Smooth muscle cell (in vitro differentiated cells): ENCODE data around the gene HNF1B. TPM values are rescaled to one million over a fixed set of nuclear protein-coding genes. Genes with fewer than 3 reads are reported as not detected.

Experiments
- DNase-seq: peaks from one replicate; lab custom pipeline; 2025; ENCODE audit not compliant: unreplicated experiment; lab: John Stamatoyannopoulos, UW
- H2AFZ ChIP-seq: fragments of 200-600 bp; sonication (generic); 2 replicates; pipeline ENCODE4 v1.6.0; 2016; ENCODE audit warnings: antibody characterized with exemption, low read depth, mild to moderate bottlenecking
- H3F3A ChIP-seq: fragments of 200-600 bp; sonication (generic); 2 replicates; pipeline ENCODE4 v1.6.0; 2017; ENCODE audit warnings: antibody characterized with exemption, low read depth
- H3K27ac ChIP-seq: fragments of 200-600 bp; sonication (generic); 2 replicates; pipeline ENCODE4 v1.5.1; 2016; ENCODE audit warnings: low read depth, mild to moderate bottlenecking
- H3K27me3 ChIP-seq: fragments of 200-600 bp; sonication (generic); 2 replicates; pipeline ENCODE4 v1.6.1; 2016; ENCODE audit warnings: low read depth, mild to moderate bottlenecking
- H3K36me3 ChIP-seq: fragments of 200-600 bp; sonication (generic); 2 replicates; pipeline ENCODE4 v1.5.1; 2016; ENCODE audit warnings: low read depth
- H3K4me1 ChIP-seq: fragments of 200-600 bp; sonication (generic); 2 replicates; pipeline ENCODE4 v1.5.1; 2016; ENCODE audit warnings: low read depth
- H3K4me2 ChIP-seq: fragments of 200-600 bp; sonication (generic); 2 replicates; pipeline ENCODE4 v1.6.0; 2016; ENCODE audit warnings: mild to moderate bottlenecking
- H3K4me3 ChIP-seq: fragments of 200-600 bp; sonication (generic); 2 replicates; pipeline ENCODE4 v1.5.1; 2016; ENCODE audit warnings: mild to moderate bottlenecking
- H3K79me2 ChIP-seq: fragments of 200-600 bp; sonication (generic); 2 replicates; pipeline ENCODE4 v1.6.0; 2016; ENCODE audit warnings: low read depth, mild to moderate bottlenecking
- H3K9ac ChIP-seq: fragments of 200-600 bp; sonication (generic); 2 replicates; pipeline ENCODE4 v1.6.0; 2016; ENCODE audit warnings: low read depth
- H3K9me3 ChIP-seq: fragments of 200-600 bp; sonication (generic); replicated peaks from 2 replicates; pipeline ENCODE4 v1.5.1; 2016; ENCODE audit warnings: low read depth
- H4K20me1 ChIP-seq: fragments of 200-600 bp; sonication (generic); 2 replicates; pipeline ENCODE4 v1.6.0; 2016; ENCODE audit warnings: low read depth
- CTCF ChIP-seq: fragments of 200-600 bp; sonication (generic); IDR thresholded peaks from 2 replicates; pipeline ENCODE4 v1.5.1; 2017; ENCODE audit warnings: borderline replicate concordance, mild to moderate bottlenecking, antibody characterized with exemption; ENCODE audit not compliant: insufficient read depth, poor library complexity, severe bottlenecking
- WGBS: methylation state at CpG from one replicate; pipeline ENCODE4 v1.1.7; 2016; ENCODE audit warnings: low lambda C conversion rate; 5-methylcytosine and 5-hydroxymethylcytosine counted together
- polyA plus RNA-seq: library from polyadenylated mRNA; unstranded; fragments of >200 nt; fragmentation: Nextera tagmentation; extraction: Ambion mirVana; gene quantifications from 2 replicates; pipeline ENCODE4 v1.2.1, GENCODE V29; 2016
- total RNA-seq: library from RNA; depleted of rRNA; stranded (reverse); fragments of >200 nt; gene quantifications from 2 replicates; pipeline ENCODE4 v1.2.3, GENCODE V29; 2014

HNF1B gene
- total and polyA plus RNA-seq, 2 experiments from 2014 or later, result not detected

DNA sequence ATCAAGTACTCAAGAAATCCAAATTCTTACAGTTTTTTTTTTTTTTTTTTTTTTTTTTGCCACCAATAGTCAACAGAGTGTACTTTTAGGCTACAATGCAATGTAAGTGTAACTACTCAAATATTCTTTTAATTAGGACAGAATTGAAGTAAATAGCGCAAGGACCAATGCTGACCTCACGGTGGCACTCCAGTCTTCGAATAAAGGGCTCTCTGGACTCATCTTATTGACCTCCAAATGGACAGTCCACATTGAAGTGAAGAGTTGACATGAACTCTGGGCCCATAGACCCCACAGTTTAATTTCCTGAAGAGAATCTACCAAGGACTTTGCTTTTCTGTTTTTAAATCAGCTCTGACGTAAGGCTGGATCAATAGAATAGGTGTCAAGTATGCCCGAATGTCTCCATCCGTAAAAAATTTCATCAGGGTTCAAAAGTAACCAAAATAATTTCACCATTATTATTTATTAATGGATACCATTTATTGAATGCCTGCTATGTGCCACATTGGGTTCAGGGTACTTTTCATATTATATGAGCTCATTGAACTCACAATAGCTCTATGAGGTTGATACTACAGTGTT lies 94.3 kb downstream of the HNF1B start:
- Histone ChIP-seq H3K27me3 (peaks cover 42% of the 10 kb centered on the region), H2AFZ (no peak overlapping the region), H3K9ac (no peak overlapping the region), H3K9me3 (no peaks in the 10 kb centered on the region), H3K4me1 (no peaks in the 10 kb centered on the region), H3K4me3 (no peak overlapping the region), H3K27ac (no peak overlapping the region), H3K4me2 (no peak overlapping the region), H4K20me1 (no peaks in the 10 kb centered on the region), H3F3A (no peaks in the 10 kb centered on the region), H3K36me3 (no peaks in the 10 kb centered on the region), H3K79me2 (no peaks in the 10 kb centered on the region)
- DNase-seq, result no peak
- peak; percentile 59 for TF ChIP-seq CTCF
- WGBS, result 57% methylated on average over 6 of the region's 6 CpGs

GRCh38 chr17:37648555-37648954 lies 96.3 kb downstream of the HNF1B start:
- H3K27ac ChIP-seq, result no peak overlapping the region
- no peaks in the 10 kb centered on the region for H3K79me2 ChIP-seq
- H3K4me3 ChIP-seq, result no peak overlapping the region
- no peak for TF ChIP-seq CTCF
- no peaks in the 10 kb centered on the region for H3K4me1 ChIP-seq
- peaks cover 56% of the 10 kb centered on the region for H3K27me3 ChIP-seq
- peak overlapping the region; percentile 38 for H3K4me2 ChIP-seq
- no peaks in the 10 kb centered on the region for H3K9me3 ChIP-seq
- no peaks in the 10 kb centered on the region for H3K36me3 ChIP-seq
- no peak overlapping the region for H3K9ac ChIP-seq
- no peak for DNase-seq
- H2AFZ ChIP-seq, result peak overlapping the region; percentile 39
- WGBS, result 33% methylated on average over 2 of the region's 2 CpGs
- H3F3A ChIP-seq, result no peaks in the 10 kb centered on the region
- no peaks in the 10 kb centered on the region for H4K20me1 ChIP-seq

GRCh38 chr17:37647856-37648255 lies 97.0 kb downstream of the HNF1B start:
- Histone ChIP-seq H2AFZ (peak overlapping the region; percentile 39), H3K79me2 (peaks cover 1% of the 10 kb centered on the region), H3F3A (no peaks in the 10 kb centered on the region), H4K20me1 (no peaks in the 10 kb centered on the region), H3K9me3 (no peaks in the 10 kb centered on the region), H3K27me3 (peaks cover 56% of the 10 kb centered on the region), H3K9ac (no peak overlapping the region), H3K27ac (no peak overlapping the region), H3K36me3 (no peaks in the 10 kb centered on the region), H3K4me1 (no peaks in the 10 kb centered on the region), H3K4me2 (peak overlapping the region; percentile 38), H3K4me3 (no peak overlapping the region)
- DNase-seq, result no peak
- no peak for TF ChIP-seq CTCF
- 83% methylated on average over 1 of the region's 1 CpG for WGBS

GRCh38 chr17:37643869-37644268 lies 101.0 kb downstream of the HNF1B start:
- peaks cover 46% of the 10 kb centered on the region for H3K27me3 ChIP-seq
- H3K27ac ChIP-seq, result no peak overlapping the region
- no peaks in the 10 kb centered on the region for H3K9me3 ChIP-seq
- H3K4me2 ChIP-seq, result peak overlapping the region; percentile 89
- H3F3A ChIP-seq, result no peaks in the 10 kb centered on the region
- H3K4me1 ChIP-seq, result peaks cover 9% of the 10 kb centered on the region
- H4K20me1 ChIP-seq, result peaks cover 3% of the 10 kb centered on the region
- TF ChIP-seq CTCF, result no peak
- DNase-seq, result no peak
- H2AFZ ChIP-seq, result peak overlapping the region; percentile 91
- peaks cover 5% of the 10 kb centered on the region for H3K36me3 ChIP-seq
- H3K9ac ChIP-seq, result no peak overlapping the region
- WGBS, result 40% methylated on average over 3 of the region's 3 CpGs
- H3K79me2 ChIP-seq, result peaks cover 36% of the 10 kb centered on the region
- H3K4me3 ChIP-seq, result peak overlapping the region; percentile 80
